ENCODE results near the gene CRISP3. TPM values are rescaled to one million over a fixed set of nuclear protein-coding genes. Genes with fewer than 3 reads are reported as not detected.
"Not testable (repeated sequence)": the region's sequence is repeated elsewhere in the genome, so short reads cannot be mapped to it uniquely, and the experiment has no call there.

CRISP3 gene
- total RNA-seq, 4 donors from 2014 or later = 5.1 to 22.7 (median 12.0) TPM

- no peaks in the 10 kb centered on the region for H3K36me3 ChIP-seq
- H3K4me1 ChIP-seq = no peaks in the 10 kb centered on the region
- no peak overlapping the region for H3K27ac ChIP-seq
- TF ChIP-seq EP300 (IDR thresholded peaks at IDR 0.05) = no peak
- TF ChIP-seq CTCF (IDR thresholded peaks at IDR 0.05) = no peak
- no peak for TF ChIP-seq POLR2AphosphoS5 (IDR thresholded peaks at IDR 0.05)
- TF ChIP-seq POLR2A (IDR thresholded peaks at IDR 0.05) = no peak
- no peak for DNase-seq (ENCODE audit: low spot score in 2 of 2)
- no peak overlapping the region for H3K4me3 ChIP-seq
- H3K9me3 ChIP-seq = no peaks in the 10 kb centered on the region
- no peaks in the 10 kb centered on the region for H3K27me3 ChIP-seq
Measured at GRCh38 chr6:49730251-49730650, 13.9 kb downstream of the CRISP3 start.

GRCh38 chr6:49723917-49724316 lies 20.3 kb downstream of the CRISP3 start:
- not testable (repeated sequence) for H3K4me1 ChIP-seq; H3K27me3 ChIP-seq; H3K36me3 ChIP-seq; H3K27ac ChIP-seq; H3K4me3 ChIP-seq; DNase-seq (ENCODE audit: low spot score in 2 of 2); H3K9me3 ChIP-seq
- 92% methylated on average over 4 of the region's 4 CpGs for WGBS

GRCh38 chr6:49721297-49721696 lies 22.9 kb downstream of the CRISP3 start:
- H3K36me3 ChIP-seq = no peaks in the 10 kb centered on the region

GRCh38 chr6:49720372-49720771 lies 23.8 kb downstream of the CRISP3 start:
- no peak for DNase-seq (ENCODE audit: low spot score in 2 of 2)
- WGBS = 93% methylated on average over 7 of the region's 7 CpGs
- Histone ChIP-seq H3K4me1 (no peaks in the 10 kb centered on the region), H3K4me3 (no peak overlapping the region), H3K27me3 (no peaks in the 10 kb centered on the region), H3K27ac (no peak overlapping the region), H3K36me3 (no peaks in the 10 kb centered on the region), H3K9me3 (no peaks in the 10 kb centered on the region)
- TF ChIP-seq CTCF (IDR thresholded peaks at IDR 0.05) (no peak), EP300 (IDR thresholded peaks at IDR 0.05) (no peak), POLR2AphosphoS5 (IDR thresholded peaks at IDR 0.05) (no peak), POLR2A (IDR thresholded peaks at IDR 0.05) (no peak)

More at GRCh38 chr6:49721297-49721696, 22.9 kb downstream of the CRISP3 start:
- Histone ChIP-seq H3K9me3 (no peaks in the 10 kb centered on the region), H3K27me3 (no peaks in the 10 kb centered on the region), H3K4me3 (no peak overlapping the region), H3K4me1 (no peaks in the 10 kb centered on the region), H3K27ac (no peak overlapping the region)
- WGBS = 35% methylated on average over 2 of the region's 2 CpGs
- DNase-seq (ENCODE audit: low spot score in 2 of 2) = no peak
- TF ChIP-seq CTCF (IDR thresholded peaks at IDR 0.05) = no peak
- TF ChIP-seq EP300 (IDR thresholded peaks at IDR 0.05) = no peak
- no peak for TF ChIP-seq POLR2AphosphoS5 (IDR thresholded peaks at IDR 0.05)
- TF ChIP-seq POLR2A (IDR thresholded peaks at IDR 0.05) = no peak

GRCh38 chr6:49713346-49713745 lies 30.8 kb downstream of the CRISP3 start, which contains the start of gene CRISP2:
CRISP2 (minus strand) TSS chr6:49713543; CDS start chr6:49709196, 4,347 bp downstream.
- 55% methylated on average over 25 of the region's 26 CpGs for WGBS
- Histone ChIP-seq H3K27me3 (no peaks in the 10 kb centered on the region), H3K4me3 (peak within 1 kb of the TSS; percentile 23), H3K27ac (no peak within 1 kb of the TSS), H3K9me3 (no peaks in the 10 kb centered on the region), H3K4me1 (no peaks in the 10 kb centered on the region), H3K36me3 (no peaks in the 10 kb centered on the region)
- no peak for TF ChIP-seq CTCF (IDR thresholded peaks at IDR 0.05)
- no peak for TF ChIP-seq POLR2AphosphoS5 (IDR thresholded peaks at IDR 0.05)
- no peak for TF ChIP-seq POLR2A (IDR thresholded peaks at IDR 0.05)
- TF ChIP-seq EP300 (IDR thresholded peaks at IDR 0.05) = no peak
- no peak for DNase-seq (ENCODE audit: low spot score in 2 of 2)

GRCh38 chr6:49698478-49698877 lies 45.7 kb downstream of the CRISP3 start:
- H3K27ac ChIP-seq = no peak overlapping the region
- no peaks in the 10 kb centered on the region for H3K36me3 ChIP-seq
- H3K9me3 ChIP-seq = peaks cover 4% of the 10 kb centered on the region
- no peak for TF ChIP-seq EP300 (IDR thresholded peaks at IDR 0.05)
- TF ChIP-seq CTCF (IDR thresholded peaks at IDR 0.05) = no peak
- no peak for TF ChIP-seq POLR2AphosphoS5 (IDR thresholded peaks at IDR 0.05)
- no peak for TF ChIP-seq POLR2A (IDR thresholded peaks at IDR 0.05)
- no peak for DNase-seq (ENCODE audit: low spot score in 2 of 2)
- H3K4me3 ChIP-seq = no peak overlapping the region
- H3K27me3 ChIP-seq = no peaks in the 10 kb centered on the region
- no peaks in the 10 kb centered on the region for H3K4me1 ChIP-seq
